Effector memory CD8-positive, alpha-beta T cell (primary cell): ENCODE results near the gene SMLR1.

Experiments used
- ATAC-seq: fragments of 150-1000 bp; cut with Tn5 transposase; replicated peaks from 2 replicates; pipeline ENCODE4 v1.10.0; 2021; ENCODE audit warnings: mild to moderate bottlenecking, moderate library complexity
- DNase-seq, 3 experiments: peaks; one replicate each; pipeline ENCODE4 v3.0.0; 2021
- H3K27ac Mint-ChIP-seq, 2 donors: one replicate each; pipeline ENCODE4 v1.8.0; 2022; ENCODE audit warnings: mild to moderate bottlenecking in 2 of 2, mixed read lengths in 2 of 2, moderate library complexity in 2 of 2
- H3K27me3 Mint-ChIP-seq, 2 donors: one replicate each; pipeline ENCODE4 v1.8.0; 2022; ENCODE audit warnings: mixed read lengths in 2 of 2
- H3K36me3 Mint-ChIP-seq: one replicate; pipeline ENCODE4 v1.8.0; 2022; ENCODE audit warnings: mild to moderate bottlenecking, moderate library complexity, mixed read lengths; ENCODE audit not compliant: insufficient read depth
- H3K4me1 Mint-ChIP-seq, 2 donors: one replicate each; pipeline ENCODE4 v1.8.0; 2022; ENCODE audit warnings: low read depth in 2 of 2, mixed read lengths in 2 of 2
- H3K4me3 Mint-ChIP-seq, 2 donors: one replicate each; pipeline ENCODE4 v1.8.0; 2022; ENCODE audit warnings: mild to moderate bottlenecking in 2 of 2, mixed read lengths in 2 of 2, moderate library complexity in 2 of 2
- H3K9me3 Mint-ChIP-seq, 2 donors: one replicate each; pipeline ENCODE4 v1.8.0; 2022; ENCODE audit warnings: mixed read lengths in 2 of 2

SMLR1 gene

GRCh38 chr6:130849594-130849993 lies 22.4 kb downstream of the SMLR1 start:
- H3K4me1 Mint-ChIP-seq = peaks cover 3 to 7% of the 10 kb centered on the region in 2 donors
- H3K9me3 Mint-ChIP-seq = no peaks in the 10 kb centered on the region
- no peak for ATAC-seq
- no peaks in the 10 kb centered on the region for H3K36me3 Mint-ChIP-seq
- no peak for DNase-seq
- H3K27ac Mint-ChIP-seq = no peak overlapping the region
- H3K27me3 Mint-ChIP-seq = no peaks in the 10 kb centered on the region
- no peak overlapping the region for H3K4me3 Mint-ChIP-seq

GRCh38 chr6:130851026-130851425 lies 23.8 kb downstream of the SMLR1 start:
- Mint-ChIP-seq H3K27ac (no peak overlapping the region), H3K4me1 (peaks cover 3 to 7% of the 10 kb centered on the region in 2 donors), H3K27me3 (no peaks in the 10 kb centered on the region), H3K9me3 (no peaks in the 10 kb centered on the region), H3K4me3 (no peak overlapping the region), H3K36me3 (no peaks in the 10 kb centered on the region)
- ATAC-seq (no peak), DNase-seq (no peak)

- Mint-ChIP-seq H3K4me3 (no peak overlapping the region), H3K27me3 (no peaks in the 10 kb centered on the region), H3K9me3 (no peaks in the 10 kb centered on the region), H3K36me3 (no peaks in the 10 kb centered on the region), H3K27ac (no peak overlapping the region), H3K4me1 (peaks cover 3 to 7% of the 10 kb centered on the region in 2 donors)
- no peak for DNase-seq
- no peak for ATAC-seq
Measured at GRCh38 chr6:130852844-130853554, 25.8 kb downstream of the SMLR1 start.

GRCh38 chr6:130853555-130854183 lies 26.5 kb downstream of the SMLR1 start:
- no peak overlapping the region for H3K27ac Mint-ChIP-seq
- peaks cover 3 to 6% of the 10 kb centered on the region in 2 donors for H3K4me1 Mint-ChIP-seq
- H3K27me3 Mint-ChIP-seq = no peaks in the 10 kb centered on the region
- no peak for ATAC-seq
- H3K36me3 Mint-ChIP-seq = no peaks in the 10 kb centered on the region
- H3K4me3 Mint-ChIP-seq = no peak overlapping the region
- no peak for DNase-seq
- H3K9me3 Mint-ChIP-seq = no peaks in the 10 kb centered on the region

- no peak for DNase-seq
- no peaks in the 10 kb centered on the region for H3K9me3 Mint-ChIP-seq
- H3K4me1 Mint-ChIP-seq = no peaks in the 10 kb centered on the region
- H3K27me3 Mint-ChIP-seq = no peaks in the 10 kb centered on the region
- H3K36me3 Mint-ChIP-seq = no peaks in the 10 kb centered on the region
- H3K4me3 Mint-ChIP-seq = no peak overlapping the region
- no peak overlapping the region for H3K27ac Mint-ChIP-seq
- ATAC-seq = no peak
Measured at GRCh38 chr6:130858054-130858453, 30.8 kb downstream of the SMLR1 start.

- H3K9me3 Mint-ChIP-seq = no peaks in the 10 kb centered on the region
- H3K27ac Mint-ChIP-seq = no peak overlapping the region
- H3K36me3 Mint-ChIP-seq = no peaks in the 10 kb centered on the region
- no peak overlapping the region for H3K4me3 Mint-ChIP-seq
- H3K4me1 Mint-ChIP-seq = no peaks in the 10 kb centered on the region
- ATAC-seq (no peak), DNase-seq (no peak)
- H3K27me3 Mint-ChIP-seq = no peaks in the 10 kb centered on the region
Measured at GRCh38 chr6:130858498-130859160, 31.4 kb downstream of the SMLR1 start.

GRCh38 chr6:130859161-130859867 lies 32.1 kb downstream of the SMLR1 start:
- Mint-ChIP-seq H3K4me1 (no peaks in the 10 kb centered on the region), H3K36me3 (no peaks in the 10 kb centered on the region), H3K27me3 (no peaks in the 10 kb centered on the region), H3K27ac (no peak overlapping the region), H3K4me3 (no peak overlapping the region), H3K9me3 (no peaks in the 10 kb centered on the region)
- ATAC-seq (no peak), DNase-seq (no peak)

GRCh38 chr6:130862370-130862769 lies 35.2 kb downstream of the SMLR1 start:
- H3K36me3 Mint-ChIP-seq = no peaks in the 10 kb centered on the region
- ATAC-seq = no peak
- H3K27ac Mint-ChIP-seq = no peak overlapping the region
- H3K4me1 Mint-ChIP-seq = no peaks in the 10 kb centered on the region
- no peaks in the 10 kb centered on the region for H3K9me3 Mint-ChIP-seq
- no peak for DNase-seq
- H3K4me3 Mint-ChIP-seq = no peak overlapping the region
- peaks cover 0 to 4% of the 10 kb centered on the region in 2 donors for H3K27me3 Mint-ChIP-seq

GRCh38 chr6:130863415-130864230 lies 36.4 kb downstream of the SMLR1 start:
- no peak for ATAC-seq
- Mint-ChIP-seq H3K4me1 (no peaks in the 10 kb centered on the region), H3K27me3 (peaks cover 0 to 4% of the 10 kb centered on the region in 2 donors), H3K4me3 (no peak overlapping the region), H3K36me3 (no peaks in the 10 kb centered on the region), H3K9me3 (no peaks in the 10 kb centered on the region), H3K27ac (no peak overlapping the region)
- DNase-seq = no peak

- DNase-seq (no peak), ATAC-seq (no peak)
- Mint-ChIP-seq H3K27ac (no peak overlapping the region), H3K27me3 (peaks cover 0 to 4% of the 10 kb centered on the region in 2 donors), H3K4me1 (no peaks in the 10 kb centered on the region), H3K4me3 (no peak overlapping the region), H3K9me3 (no peaks in the 10 kb centered on the region), H3K36me3 (no peaks in the 10 kb centered on the region)
Measured at GRCh38 chr6:130864344-130864743, 37.1 kb downstream of the SMLR1 start.

- H3K27ac Mint-ChIP-seq = no peak overlapping the region
- no peaks in the 10 kb centered on the region for H3K4me1 Mint-ChIP-seq
- no peak overlapping the region for H3K4me3 Mint-ChIP-seq
- H3K36me3 Mint-ChIP-seq = no peaks in the 10 kb centered on the region
- DNase-seq (no peak), ATAC-seq (no peak)
- H3K27me3 Mint-ChIP-seq = peaks cover 0 to 4% of the 10 kb centered on the region in 2 donors
- no peaks in the 10 kb centered on the region for H3K9me3 Mint-ChIP-seq
Measured at GRCh38 chr6:130865793-130866192, 38.6 kb downstream of the SMLR1 start.

- Mint-ChIP-seq H3K36me3 (no peaks in the 10 kb centered on the region), H3K27me3 (peaks cover 0 to 4% of the 10 kb centered on the region in 2 donors), H3K4me1 (peaks cover 0 to 4% of the 10 kb centered on the region in 2 donors), H3K4me3 (no peak overlapping the region), H3K9me3 (no peaks in the 10 kb centered on the region), H3K27ac (no peak overlapping the region)
- DNase-seq (no peak), ATAC-seq (no peak)
Measured at GRCh38 chr6:130869681-130870080, 42.5 kb downstream of the SMLR1 start.
